CD4-positive, alpha-beta T cell treated with Interleukin-6 at 100 ng/mL for 8 hours (primary cell): Measurements from ENCODE around the gene SMURF2.

Experiments used
- DNase-seq: peaks from one replicate; pipeline ENCODE4 v3.0.0-alpha.2; 2020; ENCODE audit warnings: mixed read lengths, low spot score

SMURF2 gene

DNA sequence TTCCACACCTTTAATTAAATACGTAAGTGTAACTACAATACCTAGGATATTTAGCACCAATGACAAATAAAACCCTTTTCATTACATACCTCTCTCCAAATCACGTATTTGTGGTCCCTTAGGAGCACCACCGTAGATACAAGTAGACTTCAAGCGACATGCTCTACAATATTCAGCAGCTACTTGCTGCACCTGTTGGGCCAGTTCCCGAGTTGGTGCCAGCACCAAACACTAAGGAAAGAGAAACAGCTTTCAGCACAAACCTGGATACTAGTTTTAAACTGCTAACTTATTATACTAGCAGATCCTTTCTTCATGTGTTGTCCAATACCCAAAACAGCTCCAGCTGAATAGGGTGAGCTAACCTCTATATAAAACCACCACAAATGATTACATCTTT, 158.8 kb downstream of the SMURF2 start:
- no peak for DNase-seq

DNA sequence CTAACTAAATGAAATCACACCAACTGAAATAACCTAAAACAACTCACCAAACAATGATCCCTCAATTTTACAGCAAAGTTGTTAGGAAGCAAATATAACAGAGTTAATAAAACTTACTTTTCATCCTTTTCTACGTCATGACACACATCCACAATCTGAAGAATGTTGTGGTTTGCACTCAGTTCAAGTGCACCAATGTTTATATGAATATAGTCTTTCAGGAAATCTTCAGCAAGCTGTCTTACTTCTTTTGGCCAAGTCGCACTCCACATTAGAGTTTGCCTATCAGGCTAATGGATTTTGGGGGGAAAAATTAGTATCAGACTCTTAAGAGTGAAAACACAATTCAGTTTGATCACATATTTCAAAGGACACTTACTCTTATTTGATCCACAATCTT, 159.3 kb downstream of the SMURF2 start:
- no peak for DNase-seq

DNA sequence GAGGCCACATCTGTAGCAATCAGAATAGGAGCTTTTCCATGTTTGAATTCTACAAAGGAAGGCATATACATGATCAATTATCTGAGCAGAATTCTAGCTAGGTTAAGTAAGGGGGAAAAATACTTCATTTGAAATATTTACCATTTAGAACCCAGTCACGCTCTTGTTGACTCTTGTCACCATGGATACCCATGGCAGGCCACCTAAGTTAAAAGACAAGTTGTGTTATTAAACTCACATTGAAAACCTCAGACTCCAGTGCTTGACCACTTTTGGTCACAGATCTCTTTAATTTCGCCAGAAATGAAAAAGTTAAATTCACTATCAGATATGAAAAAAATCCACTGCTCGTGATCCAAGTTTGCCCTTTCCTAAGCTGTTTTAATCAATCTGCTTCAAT, 160.1 kb downstream of the SMURF2 start:
- no peak for DNase-seq

DNA sequence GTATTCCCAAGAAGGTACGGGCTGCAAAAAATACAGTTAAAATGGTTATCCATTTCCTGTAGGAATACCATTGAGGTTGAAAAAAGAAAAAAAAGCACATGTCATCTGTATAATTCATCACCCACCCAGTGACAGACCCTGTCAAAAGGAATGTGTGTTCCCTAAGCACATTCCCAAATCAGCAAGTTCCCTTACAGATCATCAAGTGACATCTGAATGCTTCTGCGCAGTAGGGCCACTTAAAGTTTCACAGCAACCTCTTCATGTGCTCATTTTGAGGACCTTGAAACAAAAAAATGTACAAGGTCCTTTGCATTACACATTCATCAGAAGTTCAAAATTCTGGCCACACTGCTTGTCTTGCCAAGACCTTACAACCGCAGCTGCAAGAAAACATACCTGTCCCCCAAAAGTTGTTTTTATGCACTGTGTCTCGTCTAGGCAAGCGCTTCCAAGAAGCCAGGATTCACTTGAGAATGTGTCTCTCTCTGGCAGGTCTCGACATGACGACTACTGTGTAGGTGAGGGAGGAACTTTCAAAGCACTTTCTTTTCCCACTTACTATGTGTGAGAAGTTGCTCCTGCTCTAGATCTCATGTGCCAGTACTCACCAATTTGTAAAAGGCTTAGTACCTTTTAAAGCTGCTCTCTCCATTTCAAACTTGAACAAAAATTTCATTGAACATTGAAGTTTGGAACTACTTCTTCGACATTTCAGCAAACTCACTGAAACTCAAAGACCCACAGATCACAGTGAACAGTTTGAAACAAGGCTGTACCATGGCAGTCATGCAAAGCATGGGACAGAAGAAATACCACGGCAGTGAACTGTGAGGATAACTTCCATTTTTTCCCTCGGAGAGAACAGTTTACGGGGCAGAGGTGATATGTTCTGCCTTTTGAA, 161.0 kb downstream of the SMURF2 start:
- DNase-seq, result no peak

DNA sequence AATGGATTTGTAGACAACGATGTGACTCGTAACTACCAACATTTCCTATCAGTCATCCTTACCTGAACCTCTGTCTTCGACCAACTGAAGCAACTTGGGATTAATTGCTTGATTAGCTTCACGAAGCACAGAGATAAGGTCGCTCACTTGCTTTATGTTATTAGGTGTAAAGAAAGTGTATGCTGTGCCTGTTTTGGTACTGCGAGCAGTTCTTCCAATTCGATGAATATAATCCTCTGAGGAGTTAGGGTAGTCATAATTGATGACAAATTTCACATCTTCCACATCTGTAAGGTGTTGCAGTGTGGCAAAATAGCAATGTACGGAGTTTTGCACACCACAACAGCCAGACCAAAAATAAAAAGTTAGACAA, 161.6 kb downstream of the SMURF2 start:
- no peak for DNase-seq

DNA sequence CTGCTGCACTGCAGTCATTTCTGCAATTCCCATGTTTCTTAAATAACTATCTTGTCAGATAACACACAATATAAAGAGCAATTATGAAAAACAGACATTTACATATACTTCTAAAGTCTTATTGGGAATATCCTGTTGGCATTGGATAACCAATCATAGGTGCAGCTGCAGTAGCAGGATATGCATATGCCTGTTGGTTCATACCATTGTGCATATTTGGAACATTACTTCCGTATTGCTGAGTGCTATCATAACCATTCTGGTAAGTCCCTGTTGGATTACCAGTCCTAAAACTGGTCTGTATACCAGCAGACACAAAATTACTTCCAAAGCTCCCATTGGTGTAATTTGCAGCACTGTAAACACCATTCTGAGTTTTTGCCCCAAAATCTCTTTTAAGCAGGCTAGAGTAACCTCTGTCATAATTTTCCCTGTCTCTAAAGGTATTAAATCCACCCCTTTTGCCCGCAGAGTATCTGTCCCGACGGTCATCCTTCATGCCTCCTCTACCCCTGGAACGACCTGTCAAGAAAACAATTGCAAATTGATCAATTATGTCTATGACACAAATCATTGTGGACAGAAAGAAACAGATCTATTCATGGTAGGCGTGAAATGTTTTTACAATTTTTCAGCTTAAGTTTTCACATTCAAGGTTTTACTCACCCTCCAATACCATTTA, 162.2 kb downstream of the SMURF2 start:
- DNase-seq, result no peak

DNA sequence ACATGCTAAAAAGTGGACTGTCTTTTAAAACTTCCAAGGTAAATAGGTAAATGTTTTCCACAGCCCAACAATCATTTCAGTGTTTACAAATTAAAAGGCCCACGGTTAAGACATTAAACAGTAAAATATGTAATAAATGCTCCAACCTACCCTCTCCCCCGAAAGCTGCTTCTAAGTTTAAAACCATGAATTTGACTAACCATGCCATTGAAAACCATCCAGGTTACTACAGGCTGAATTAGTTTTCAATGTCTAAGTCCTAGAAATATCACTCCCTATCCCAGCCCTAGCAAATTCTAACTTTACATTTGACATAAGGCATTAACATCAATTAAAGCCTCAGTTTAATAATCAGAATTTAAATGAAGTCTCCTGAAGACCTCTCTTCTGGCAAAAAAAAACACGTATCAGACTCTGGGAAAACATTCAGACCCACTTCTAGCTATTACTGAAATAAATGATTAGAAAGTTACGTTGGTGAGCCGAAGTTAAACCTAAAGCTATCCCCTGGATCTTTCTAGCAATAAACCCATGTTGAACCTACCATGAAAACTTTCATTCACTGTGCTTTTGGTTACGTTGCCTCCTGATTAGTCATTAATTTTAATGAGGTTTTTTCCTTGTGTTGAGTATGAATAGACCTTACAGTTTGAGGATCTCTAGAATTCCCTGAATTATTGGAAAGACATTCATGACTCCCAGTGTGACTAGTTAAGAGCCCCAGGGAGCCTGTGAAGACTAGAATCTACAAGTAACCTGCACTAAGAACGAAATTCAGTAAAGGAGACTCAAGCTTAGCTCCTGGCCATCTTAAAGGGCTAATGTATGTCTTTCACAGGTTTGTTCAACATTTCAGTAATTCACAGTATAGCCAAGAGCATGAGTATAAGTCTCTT, 163.6 kb downstream of the SMURF2 start:
- DNase-seq, result no peak

DNA sequence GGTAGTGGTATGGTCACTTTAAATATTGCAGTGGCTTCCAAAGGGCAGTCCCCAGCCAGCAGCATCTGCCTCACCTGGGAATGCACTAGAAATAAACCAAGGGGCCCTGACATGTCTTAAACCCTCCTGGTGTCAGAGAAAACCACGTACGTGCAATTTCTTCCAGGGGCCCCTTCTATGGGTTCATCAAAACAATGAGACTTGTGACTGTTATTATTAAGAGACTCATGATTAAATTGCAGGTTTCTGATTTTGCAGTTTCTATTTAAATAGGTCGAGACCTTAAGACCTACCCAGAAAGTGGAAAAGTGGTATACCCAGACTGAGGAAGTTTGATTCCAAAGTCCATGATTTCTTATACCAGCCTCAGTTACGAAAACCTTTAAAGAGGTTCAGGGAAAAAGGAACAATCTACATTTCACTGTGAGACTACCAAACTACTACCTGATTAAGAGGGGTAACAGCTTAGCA, 164.5 kb downstream of the SMURF2 start:
- DNase-seq, result no peak

DNA sequence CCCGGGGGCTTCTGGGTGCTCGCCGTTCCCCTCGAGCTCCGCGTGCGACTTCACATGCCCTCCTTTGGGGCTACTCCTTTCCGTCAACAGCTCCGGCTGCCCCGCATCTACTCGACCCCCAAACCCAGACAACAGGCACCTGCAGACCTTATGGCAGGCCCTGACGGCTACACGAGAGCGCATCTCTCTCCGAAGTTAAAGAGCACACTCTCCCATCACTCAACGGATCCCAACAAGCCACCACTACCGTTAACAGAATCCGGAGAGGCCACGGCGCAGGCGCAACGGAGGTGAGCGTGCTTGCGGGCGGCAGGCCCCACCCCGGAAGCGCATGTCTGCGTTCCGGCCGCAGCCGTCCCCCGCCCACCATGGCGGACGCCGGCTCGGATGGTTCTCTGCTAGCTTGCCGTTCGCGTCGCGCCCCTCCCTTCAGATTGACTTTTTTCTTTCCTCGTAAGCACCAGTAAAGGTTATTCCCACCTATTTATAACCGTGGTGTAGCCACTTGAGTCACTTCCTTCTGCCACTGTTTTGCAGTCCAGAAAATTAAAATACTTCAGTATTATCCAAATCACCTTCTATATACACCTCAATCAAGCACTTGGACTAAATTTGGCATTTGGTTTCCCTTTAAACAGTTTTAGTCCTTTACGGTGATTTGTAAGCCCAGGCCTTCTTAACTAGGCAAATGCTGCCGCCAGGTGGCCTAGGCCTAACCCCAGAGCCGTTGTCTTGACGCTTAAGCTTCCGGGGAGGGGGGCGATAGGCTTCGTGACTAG, 165.1 kb downstream of the SMURF2 start, which contains the start of gene POLG2:
POLG2 (minus strand) TSS at position 269 of the 779 bp plus-strand sequence; CDS start at position 183, 86 bp downstream.
- peak; percentile 94 for DNase-seq

DNA sequence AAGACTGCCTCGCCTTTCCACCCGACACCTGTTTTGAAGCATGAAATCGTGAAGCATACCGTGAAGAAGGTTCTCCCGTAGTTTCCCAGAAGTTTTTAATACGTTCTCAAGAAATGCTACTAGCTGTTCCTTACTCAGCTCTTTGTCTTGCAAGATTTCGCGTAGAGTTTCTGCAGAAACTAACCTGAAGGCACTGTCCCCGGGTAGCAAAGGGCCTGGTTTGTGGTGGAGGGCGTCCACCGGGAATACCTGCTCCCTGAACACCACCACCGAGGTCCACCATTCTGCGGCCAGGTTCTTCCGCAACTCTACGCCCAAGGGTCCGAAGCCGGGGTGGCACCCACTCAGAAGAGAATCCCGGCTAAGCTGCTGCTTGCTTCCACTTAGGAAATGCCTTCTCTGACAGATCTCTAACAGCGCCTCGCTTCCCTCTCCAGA, 165.7 kb downstream of the SMURF2 start:
- DNase-seq, result no peak
